ENCODE data around the gene IL2RA. TPM values are rescaled to one million over a fixed set of nuclear protein-coding genes. Genes with fewer than 3 reads are reported as not detected.
"Not testable (repeated sequence)": the region's sequence is repeated elsewhere in the genome, so short reads cannot be mapped to it uniquely, and the experiment has no call there.

The IL2RA gene
- polyA plus RNA-seq, 3 donors = 0.17 TPM; not detected in 2

DNA sequence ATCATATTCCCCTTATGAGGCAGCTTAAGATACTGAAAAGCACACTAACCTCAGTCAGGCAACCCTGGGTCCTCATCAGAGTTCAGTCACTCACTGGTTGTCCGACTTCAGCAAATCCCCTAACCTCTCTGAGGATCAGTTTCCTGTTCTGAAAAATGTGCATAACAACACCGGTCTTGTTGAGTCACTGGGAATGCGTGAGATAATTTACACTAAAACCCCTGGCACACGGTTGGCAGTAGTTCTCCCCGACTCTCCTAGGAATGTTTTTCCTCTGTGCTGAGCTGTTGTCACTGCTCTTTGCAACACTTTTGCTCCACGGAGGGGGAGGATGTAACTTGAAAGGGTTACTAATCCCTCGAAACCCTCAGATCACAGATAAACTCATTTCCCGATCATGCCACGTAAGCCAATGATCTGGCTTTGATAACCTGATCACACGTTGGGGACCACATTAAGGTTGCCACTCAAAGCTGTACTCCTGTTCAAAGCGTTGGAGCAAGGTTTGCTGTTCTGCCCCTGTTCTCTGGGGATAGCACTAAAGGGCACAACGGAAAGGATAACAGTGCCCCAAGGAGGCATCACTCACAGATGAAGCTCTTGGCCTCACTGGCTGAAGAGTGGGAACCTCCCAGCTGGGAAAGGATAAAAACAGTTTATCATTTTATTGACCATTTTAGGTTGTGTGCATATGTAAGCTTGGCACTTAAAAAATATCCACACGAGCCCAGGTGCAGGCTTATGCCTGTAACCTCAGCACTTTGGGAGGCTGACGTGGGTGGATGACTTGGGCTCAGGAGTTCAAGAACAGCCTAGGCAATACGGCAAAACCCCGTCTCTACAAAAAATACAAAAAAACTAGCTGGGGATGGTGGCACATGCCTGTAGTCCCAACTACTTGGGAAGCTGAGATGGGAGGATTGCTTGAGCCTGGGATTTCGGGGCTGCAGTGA lies 21.6 kb upstream of the IL2RA start:
- no peak for DNase-seq (ENCODE audit: low read depth in 3 of 3, low spot score in 2 of 3)

- DNase-seq (ENCODE audit: low read depth in 3 of 3, low spot score in 2 of 3) = no peak
These were observed 20.6 kb upstream of the IL2RA start for GRCh38 chr10:6082496-6083395.

DNA sequence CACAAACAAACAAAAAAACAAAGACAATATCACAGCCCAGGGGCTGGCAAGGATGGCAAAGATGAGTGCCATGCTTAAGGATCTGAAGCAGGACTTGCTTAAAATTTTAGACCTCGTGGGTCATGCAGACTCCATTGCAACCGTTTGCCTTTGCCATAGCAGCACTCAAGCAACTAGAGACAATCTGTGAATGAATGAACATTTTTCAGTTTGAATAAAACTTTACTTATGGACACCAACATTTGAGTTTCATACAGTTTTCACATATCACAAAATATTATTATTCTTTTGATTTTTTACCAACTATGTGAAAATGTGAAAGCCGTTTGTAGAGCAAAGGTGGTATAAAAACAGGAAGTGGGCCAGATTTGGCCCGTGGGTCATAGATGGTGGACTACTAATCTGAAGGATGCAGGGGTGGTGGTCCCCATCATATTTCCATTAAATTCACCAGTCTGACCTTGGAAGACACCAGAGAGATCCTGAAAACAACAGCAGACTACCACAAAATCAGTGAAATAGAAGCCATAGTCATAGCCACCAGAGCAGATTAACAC lies 18.3 kb upstream of the IL2RA start:
- DNase-seq (ENCODE audit: low read depth in 3 of 3, low spot score in 2 of 3) = no peak

GRCh38 chr10:6079044-6079443 lies 16.9 kb upstream of the IL2RA start:
- no peak for DNase-seq (ENCODE audit: low read depth in 3 of 3, low spot score in 2 of 3)

DNA sequence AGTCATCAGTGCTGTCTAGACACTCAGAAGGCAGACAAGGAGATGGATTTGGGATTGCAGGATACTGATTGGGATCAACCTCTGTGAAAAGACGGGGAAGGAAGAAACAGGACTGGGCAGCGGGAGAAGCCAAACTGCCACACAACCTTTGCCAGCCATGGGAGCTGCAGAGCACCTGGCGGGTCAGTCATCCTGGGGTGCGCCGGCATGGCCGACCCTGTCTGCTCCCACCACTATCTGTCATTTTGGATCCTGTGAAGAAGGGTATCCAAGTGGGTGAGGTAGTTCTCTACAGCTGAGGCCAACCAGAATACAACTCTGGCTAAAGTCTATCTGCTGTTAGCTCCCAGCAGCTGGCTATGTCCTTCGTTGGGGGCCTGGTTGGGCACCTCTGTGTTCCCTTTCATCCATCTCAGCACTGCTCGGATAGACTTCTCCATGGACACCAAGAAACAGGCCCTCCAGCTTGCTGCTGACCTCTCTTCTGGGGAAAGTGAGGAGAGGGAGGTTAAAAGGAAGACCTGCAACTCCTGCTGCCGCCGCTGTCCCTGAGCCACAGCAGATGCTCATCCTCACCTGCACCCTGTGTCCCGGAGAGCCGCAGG lies 15.0 kb upstream of the IL2RA start:
- no peak for DNase-seq (ENCODE audit: low read depth in 3 of 3, low spot score in 2 of 3)

DNA sequence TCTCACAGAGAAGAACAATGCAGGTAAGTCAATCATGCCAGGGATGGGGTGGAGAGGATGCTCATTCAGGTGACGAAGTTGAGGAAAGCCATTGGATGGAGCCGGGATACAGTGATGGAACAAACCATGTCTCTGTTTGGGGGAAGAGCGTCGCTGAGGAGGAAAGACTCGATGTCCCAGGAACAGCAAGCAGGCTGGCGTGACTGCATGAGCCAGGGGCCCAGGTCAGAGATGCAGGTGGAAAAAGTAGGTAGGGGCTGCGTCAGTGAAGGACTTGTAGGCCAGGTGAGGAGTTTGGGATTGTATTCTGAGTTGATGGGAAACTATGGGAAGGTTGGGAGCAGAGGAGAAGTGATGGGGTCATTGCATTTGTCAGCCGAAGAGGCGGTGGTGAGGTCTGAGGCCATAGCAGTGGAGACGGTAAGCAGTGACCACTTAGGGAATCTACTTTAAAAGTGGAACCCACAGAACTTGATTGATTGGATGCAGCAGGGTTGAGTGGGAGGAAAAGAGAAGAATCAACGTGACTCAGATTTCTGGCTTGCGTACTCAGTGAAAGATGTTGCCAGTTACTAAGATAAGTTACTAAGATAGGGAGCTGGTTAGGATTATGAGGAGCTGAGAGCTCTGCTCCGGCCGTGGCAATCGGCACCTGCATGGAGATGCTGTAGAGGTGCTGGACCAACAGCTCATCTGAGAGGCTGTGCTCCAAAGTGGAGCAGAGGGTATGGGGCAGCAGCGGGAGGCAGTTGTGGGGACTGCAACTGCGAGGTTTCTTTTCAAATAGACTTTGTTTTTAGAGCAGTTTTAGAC lies 12.5 kb upstream of the IL2RA start:
- DNase-seq (ENCODE audit: low read depth in 3 of 3, low spot score in 2 of 3) = no peak

- DNase-seq (ENCODE audit: low read depth in 3 of 3, low spot score in 2 of 3) = no peak
These were observed 10.2 kb upstream of the IL2RA start for GRCh38 chr10:6072215-6072934.

DNA sequence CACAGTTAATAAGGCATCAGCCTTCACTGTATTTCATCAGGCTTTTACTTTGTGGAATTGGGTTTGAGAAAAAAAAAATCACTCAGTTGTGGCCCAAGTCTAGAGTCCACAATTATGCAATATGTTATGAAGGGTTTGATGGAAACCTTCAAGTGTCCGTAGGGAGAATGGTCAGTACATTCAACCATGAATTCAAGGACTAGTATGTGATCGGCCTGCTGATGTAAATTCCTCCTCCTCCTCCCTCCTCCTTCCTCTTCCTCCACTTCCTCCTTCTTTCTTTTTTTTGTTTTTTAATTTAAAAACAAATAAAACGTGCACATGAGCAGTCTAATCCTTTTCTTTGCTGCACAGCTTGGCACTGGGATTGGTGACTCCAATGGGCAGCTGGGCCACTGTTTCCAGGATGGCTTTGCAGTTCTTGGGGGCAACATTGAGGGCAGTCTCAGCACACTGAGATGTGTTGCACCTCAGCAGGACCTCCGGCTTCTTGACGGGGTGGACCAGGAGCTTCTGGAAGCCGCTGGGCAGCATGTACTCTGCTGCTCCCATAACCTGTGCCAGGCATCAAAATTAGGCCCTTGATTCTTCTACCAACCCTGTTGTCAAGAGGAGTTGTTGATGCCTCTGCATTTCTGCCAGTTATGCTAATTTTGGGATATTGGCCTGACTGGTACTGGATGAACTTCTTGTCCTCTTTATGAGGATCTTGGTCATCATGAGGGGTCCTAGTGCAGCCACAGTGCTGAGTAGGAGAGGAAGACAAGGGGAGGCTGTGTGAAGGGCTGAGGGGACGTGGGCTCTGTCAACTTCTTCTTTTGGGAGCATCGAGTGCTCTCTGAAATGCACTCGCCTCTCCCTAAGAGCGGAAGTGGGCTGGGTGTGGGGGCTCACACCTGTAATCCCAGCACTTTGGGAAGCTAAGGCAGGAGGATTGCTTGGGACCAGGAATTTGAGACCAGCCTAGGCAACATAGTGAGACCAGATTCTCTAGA lies 9.3 kb upstream of the IL2RA start:
- DNase-seq (ENCODE audit: low read depth in 3 of 3, low spot score in 2 of 3) = no peak

GRCh38 chr10:6070660-6071059 lies 8.5 kb upstream of the IL2RA start:
- no peak for DNase-seq (ENCODE audit: low read depth in 3 of 3, low spot score in 2 of 3)

DNA sequence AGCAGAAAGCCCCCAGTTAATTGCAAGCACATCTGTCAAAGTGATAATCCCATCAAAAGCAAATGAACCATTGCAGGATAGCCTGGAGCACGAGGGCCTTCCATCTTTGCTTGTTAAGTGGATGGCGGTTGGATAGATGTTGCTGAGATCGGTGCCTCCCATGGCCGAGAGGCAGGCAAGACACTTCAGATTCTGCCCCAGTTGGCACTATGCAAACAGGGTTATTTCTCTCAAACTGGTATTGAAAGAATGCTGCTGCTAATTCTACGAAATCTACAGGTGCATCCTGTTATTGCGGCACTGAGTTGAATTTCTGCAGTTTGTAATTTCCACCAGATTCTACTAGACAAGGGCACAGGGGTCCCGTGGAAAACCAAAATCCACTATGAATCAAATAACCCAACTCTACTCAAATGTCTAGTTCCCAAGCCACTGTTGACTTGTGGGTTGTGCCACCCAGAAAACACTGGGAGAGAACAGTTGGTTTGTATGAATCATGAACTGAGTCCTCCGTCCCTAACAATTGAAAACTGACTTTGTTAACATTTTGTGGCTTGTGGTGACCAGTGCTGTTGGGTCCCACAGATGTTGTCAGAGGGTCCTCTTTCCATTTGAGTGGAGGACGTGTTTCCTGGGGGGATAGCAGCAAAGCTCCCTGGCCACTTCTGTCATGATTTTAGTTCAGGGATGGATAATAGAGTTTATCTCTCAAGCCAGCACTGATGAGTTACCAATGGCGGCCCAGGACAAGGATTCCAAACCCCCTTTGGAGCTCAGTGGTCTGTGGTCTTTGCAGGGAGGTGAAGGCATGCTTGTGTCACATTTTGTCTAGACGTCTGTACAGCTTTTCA lies 7.1 kb upstream of the IL2RA start:
- no peak for DNase-seq (ENCODE audit: low read depth in 3 of 3, low spot score in 2 of 3)

DNA sequence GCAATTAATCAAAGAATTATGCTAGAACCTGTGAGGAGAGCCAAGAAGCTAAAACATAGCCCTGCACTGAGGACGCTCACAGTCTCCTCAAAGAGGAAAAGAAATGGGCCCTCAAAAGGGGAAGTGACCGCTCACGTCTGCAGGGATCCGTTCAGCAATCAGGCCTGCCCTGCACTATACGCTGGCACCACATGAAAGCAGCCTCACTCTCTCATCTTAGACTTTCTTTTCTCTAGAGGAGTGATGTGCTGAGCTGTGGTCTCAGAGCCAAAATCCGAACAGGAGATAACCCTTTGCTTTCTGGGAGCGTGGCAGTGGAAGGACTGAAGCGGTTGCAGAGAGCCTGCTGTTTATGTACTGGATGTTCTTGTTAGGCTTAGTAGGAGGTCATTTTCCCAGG lies 6.3 kb upstream of the IL2RA start:
- no peak for DNase-seq (ENCODE audit: low read depth in 3 of 3, low spot score in 2 of 3)

DNA sequence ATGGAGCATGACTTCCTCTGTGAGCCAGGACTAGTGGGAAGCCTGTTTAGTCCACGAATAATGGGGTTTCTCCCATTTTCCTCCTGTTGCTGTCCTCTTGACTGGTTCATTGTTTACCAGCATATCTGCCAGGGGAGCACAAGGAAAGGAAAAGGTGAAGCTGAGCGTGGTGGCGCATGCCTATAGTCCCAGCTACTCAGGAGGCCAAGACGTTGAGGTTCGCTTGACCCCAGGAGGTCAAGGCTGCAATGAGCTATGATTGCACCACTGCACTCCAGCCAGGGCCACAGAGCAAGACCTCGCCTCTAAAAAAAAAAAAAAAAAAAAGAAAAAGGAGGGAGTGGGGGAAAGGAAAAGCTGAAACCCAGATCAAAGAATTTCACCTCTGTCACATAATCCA lies 5.8 kb upstream of the IL2RA start:
- no peak for DNase-seq (ENCODE audit: low read depth in 3 of 3, low spot score in 2 of 3)

DNA sequence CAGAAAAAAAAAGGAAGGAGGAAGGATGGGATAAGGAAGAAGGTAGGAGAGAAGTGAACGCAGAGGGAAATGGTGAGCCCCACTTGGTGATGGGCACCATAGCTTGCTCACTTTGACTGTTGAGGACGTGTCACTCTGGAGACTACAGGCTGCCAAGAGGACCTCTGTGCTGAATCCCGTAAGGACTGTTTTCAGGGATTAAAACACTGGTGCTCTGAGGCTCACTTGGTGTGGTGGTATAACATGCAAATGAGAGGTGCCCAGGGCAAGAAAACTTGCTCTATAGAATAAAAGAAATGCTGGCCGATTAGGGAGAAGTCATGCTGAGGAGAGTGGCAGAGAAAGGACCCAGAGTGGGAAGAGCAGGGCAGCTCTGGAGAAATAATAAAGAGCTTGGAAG lies 5.3 kb upstream of the IL2RA start:
- DNase-seq (ENCODE audit: low read depth in 3 of 3, low spot score in 2 of 3) = no peak

DNA sequence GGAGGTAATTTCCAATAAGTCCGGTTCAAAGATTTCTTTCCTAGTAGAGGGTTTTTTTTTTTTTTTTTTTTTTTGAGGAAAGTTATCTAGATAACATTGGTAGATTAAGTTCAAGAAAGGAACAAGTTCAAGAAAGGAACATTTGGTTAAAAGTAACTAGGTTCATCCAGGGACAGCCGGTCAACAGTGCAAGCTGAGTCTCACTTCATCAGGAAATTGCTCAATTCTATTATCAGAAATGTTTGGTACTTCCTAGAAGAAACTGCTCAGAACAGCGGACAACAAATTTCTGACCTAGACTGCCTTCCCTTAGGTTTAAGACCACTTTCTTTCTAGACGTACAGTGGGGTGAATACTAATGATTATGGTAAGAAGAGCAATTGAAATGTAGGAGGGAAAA lies 3.7 kb upstream of the IL2RA start:
- no peak for DNase-seq (ENCODE audit: low read depth in 3 of 3, low spot score in 2 of 3)

GRCh38 chr10:6065406-6065805 lies 3.2 kb upstream of the IL2RA start:
- DNase-seq (ENCODE audit: low read depth in 3 of 3, low spot score in 2 of 3) = no peak

- DNase-seq (ENCODE audit: low read depth in 3 of 3, low spot score in 2 of 3) = not testable (repeated sequence)
These were observed 2.6 kb upstream of the IL2RA start for GRCh38 chr10:6064726-6065125.

DNA sequence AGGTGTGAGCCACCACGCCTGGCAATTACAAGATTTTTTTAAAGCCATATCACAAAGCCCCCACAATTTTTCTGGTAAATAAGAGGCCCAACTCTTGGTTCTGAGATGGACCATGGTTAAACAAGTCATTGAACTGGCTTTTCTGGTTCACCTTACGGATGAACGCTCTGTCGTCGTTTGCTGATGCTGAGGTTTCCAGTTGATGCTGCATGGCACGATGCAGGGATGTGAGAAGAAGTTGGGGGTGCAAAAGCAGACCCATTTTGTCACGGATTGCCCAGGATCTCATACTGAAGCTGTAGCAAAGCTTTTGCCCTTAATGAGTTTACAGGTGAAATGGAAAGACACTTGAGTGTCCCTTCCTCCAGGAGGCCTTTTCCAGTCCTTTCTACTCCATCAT lies 2.0 kb upstream of the IL2RA start:
- DNase-seq (ENCODE audit: low read depth in 3 of 3, low spot score in 2 of 3) = no peak
